ENCODE results near the gene MYO5B.
"Not testable (repeated sequence)": the region's sequence is repeated elsewhere in the genome, so short reads cannot be mapped to it uniquely, and the experiment has no call there.

MYO5B gene

GRCh38 chr18:49788327-49788898, 406.5 kb downstream of the MYO5B start:
- peak overlapping the region; percentile 86 for H3K4me2 ChIP-seq (ENCODE audit: low read depth, low read length)
- H3K27me3 ChIP-seq (replicated peaks; ENCODE audit: insufficient read depth, low read length) = no peaks in the 10 kb centered on the region

GRCh38 chr18:49786019-49786720, 408.8 kb downstream of the MYO5B start:
- H3K9me3 ChIP-seq (replicated peaks; ENCODE audit: insufficient read depth, low read length) = no peaks in the 10 kb centered on the region
- peaks cover 32% of the 10 kb centered on the region for H3F3A ChIP-seq (ENCODE audit: insufficient read depth, low read length)
- H3K79me2 ChIP-seq (ENCODE audit: low read length) = no peaks in the 10 kb centered on the region
- peak; percentile 58 for DNase-seq
- no peak for TF ChIP-seq EZH2phosphoT487 (IDR thresholded peaks at IDR 0.05; ENCODE audit: low read length)
- no peak for TF ChIP-seq CTCF (IDR thresholded peaks at IDR 0.05; ENCODE audit: low read length)
- TF ChIP-seq EZH2 (optimal IDR thresholded peaks at IDR 0.05; ENCODE audit: low read depth, low read length) = no peak
- H3K27ac ChIP-seq (ENCODE audit: low read length) = peak overlapping the region; percentile 67; the same call in 1 of the 2 replicates
- H3K9ac ChIP-seq (ENCODE audit: low read length) = no peak overlapping the region
- no peaks in the 10 kb centered on the region for H3K27me3 ChIP-seq (replicated peaks; ENCODE audit: insufficient read depth, low read length)
- no peak overlapping the region for H3K4me3 ChIP-seq (ENCODE audit: low read length)
- no peaks in the 10 kb centered on the region for H3K9me2 ChIP-seq (replicated peaks; ENCODE audit: insufficient read depth, low read length)
- peaks cover 48% of the 10 kb centered on the region for H3K4me1 ChIP-seq (ENCODE audit: low read length)
- H3K4me2 ChIP-seq (ENCODE audit: low read depth, low read length) = peak overlapping the region; percentile 37
- no peak overlapping the region for H2AFZ ChIP-seq (ENCODE audit: low read length)
- no peaks in the 10 kb centered on the region for H4K20me1 ChIP-seq (ENCODE audit: insufficient read depth, low read length)
- no peaks in the 10 kb centered on the region for H3K36me3 ChIP-seq (replicated peaks; ENCODE audit: insufficient read depth, low read length)

More at GRCh38 chr18:49788327-49788898, 406.5 kb downstream of the MYO5B start:
- Histone ChIP-seq H3K27ac (ENCODE audit: low read length) (peak overlapping the region; percentile 48; the same call in 1 of the 2 replicates), H4K20me1 (ENCODE audit: insufficient read depth, low read length) (no peaks in the 10 kb centered on the region), H3K9me2 (replicated peaks; ENCODE audit: insufficient read depth, low read length) (no peaks in the 10 kb centered on the region), H3K79me2 (ENCODE audit: low read length) (no peaks in the 10 kb centered on the region), H3K9ac (ENCODE audit: low read length) (peak overlapping the region; percentile 40; the same call in 1 of the 2 replicates), H3K36me3 (replicated peaks; ENCODE audit: insufficient read depth, low read length) (no peaks in the 10 kb centered on the region), H2AFZ (ENCODE audit: low read length) (peak overlapping the region; percentile 51), H3K4me3 (ENCODE audit: low read length) (peak overlapping the region; percentile 37), H3K9me3 (replicated peaks; ENCODE audit: insufficient read depth, low read length) (no peaks in the 10 kb centered on the region), H3F3A (ENCODE audit: insufficient read depth, low read length) (peaks cover 32% of the 10 kb centered on the region), H3K4me1 (ENCODE audit: low read length) (peaks cover 47% of the 10 kb centered on the region)
- DNase-seq = peak; percentile 50
- TF ChIP-seq EZH2phosphoT487 (IDR thresholded peaks at IDR 0.05; ENCODE audit: low read length) = no peak
- no peak for TF ChIP-seq CTCF (IDR thresholded peaks at IDR 0.05; ENCODE audit: low read length)
- TF ChIP-seq EZH2 (optimal IDR thresholded peaks at IDR 0.05; ENCODE audit: low read depth, low read length) = no peak

- Histone ChIP-seq H3K4me3 (ENCODE audit: low read length) (no peak overlapping the region), H3F3A (ENCODE audit: insufficient read depth, low read length) (peaks cover 32% of the 10 kb centered on the region), H3K9ac (ENCODE audit: low read length) (peak overlapping the region; percentile 19; the same call in 1 of the 2 replicates), H2AFZ (ENCODE audit: low read length) (peak overlapping the region; percentile 32; the same call in 1 of the 2 replicates), H3K27ac (ENCODE audit: low read length) (peak overlapping the region; percentile 67), H3K79me2 (ENCODE audit: low read length) (no peaks in the 10 kb centered on the region), H4K20me1 (ENCODE audit: insufficient read depth, low read length) (no peaks in the 10 kb centered on the region), H3K4me2 (ENCODE audit: low read depth, low read length) (peak overlapping the region; percentile 51), H3K4me1 (ENCODE audit: low read length) (peaks cover 48% of the 10 kb centered on the region), H3K9me3 (replicated peaks; ENCODE audit: insufficient read depth, low read length) (no peaks in the 10 kb centered on the region), H3K27me3 (replicated peaks; ENCODE audit: insufficient read depth, low read length) (no peaks in the 10 kb centered on the region), H3K36me3 (replicated peaks; ENCODE audit: insufficient read depth, low read length) (no peaks in the 10 kb centered on the region), H3K9me2 (replicated peaks; ENCODE audit: insufficient read depth, low read length) (no peaks in the 10 kb centered on the region)
- DNase-seq = peak; percentile 59
- TF ChIP-seq EZH2 (optimal IDR thresholded peaks at IDR 0.05; ENCODE audit: low read depth, low read length) (no peak), CTCF (IDR thresholded peaks at IDR 0.05; ENCODE audit: low read length) (peak; percentile 39; the same call in 1 of the 2 replicates)
Observed at GRCh38 chr18:49784427-49785185, 410.3 kb downstream of the MYO5B start.

GRCh38 chr18:49783631-49784030, 411.3 kb downstream of the MYO5B start:
- H3K9me2 ChIP-seq (replicated peaks; ENCODE audit: insufficient read depth, low read length); H3K4me3 ChIP-seq (ENCODE audit: low read length); H3K9me3 ChIP-seq (replicated peaks; ENCODE audit: insufficient read depth, low read length); H3K27me3 ChIP-seq (replicated peaks; ENCODE audit: insufficient read depth, low read length); DNase-seq; H4K20me1 ChIP-seq (ENCODE audit: insufficient read depth, low read length); H3K4me2 ChIP-seq (ENCODE audit: low read depth, low read length); H2AFZ ChIP-seq (ENCODE audit: low read length); H3K79me2 ChIP-seq (ENCODE audit: low read length); H3K9ac ChIP-seq (ENCODE audit: low read length); H3K36me3 ChIP-seq (replicated peaks; ENCODE audit: insufficient read depth, low read length): not testable (repeated sequence)
- Histone ChIP-seq H3F3A (ENCODE audit: insufficient read depth, low read length) (peaks cover 32% of the 10 kb centered on the region), H3K27ac (ENCODE audit: low read length) (peak overlapping the region; percentile 67; the same call in 1 of the 2 replicates), H3K4me1 (ENCODE audit: low read length) (peaks cover 42% of the 10 kb centered on the region)
